Tongue (tissue), 2 donors: Measurements from ENCODE around the gene MEF2A. TPM values are rescaled to one million over a fixed set of nuclear protein-coding genes. Genes with fewer than 3 reads are reported as not detected.

Experiments
- DNase-seq: peaks from one replicate; pipeline ENCODE4 v3.0.0-alpha.2; 2015
- total RNA-seq: library from RNA; depleted of rRNA; stranded (reverse); fragments of >200 nt; gene quantifications from one replicate; pipeline ENCODE4 v1.2.3, GENCODE V29; 2014

MEF2A gene
- total RNA-seq, 1 donor from 2014 or later = 166 TPM

DNA sequence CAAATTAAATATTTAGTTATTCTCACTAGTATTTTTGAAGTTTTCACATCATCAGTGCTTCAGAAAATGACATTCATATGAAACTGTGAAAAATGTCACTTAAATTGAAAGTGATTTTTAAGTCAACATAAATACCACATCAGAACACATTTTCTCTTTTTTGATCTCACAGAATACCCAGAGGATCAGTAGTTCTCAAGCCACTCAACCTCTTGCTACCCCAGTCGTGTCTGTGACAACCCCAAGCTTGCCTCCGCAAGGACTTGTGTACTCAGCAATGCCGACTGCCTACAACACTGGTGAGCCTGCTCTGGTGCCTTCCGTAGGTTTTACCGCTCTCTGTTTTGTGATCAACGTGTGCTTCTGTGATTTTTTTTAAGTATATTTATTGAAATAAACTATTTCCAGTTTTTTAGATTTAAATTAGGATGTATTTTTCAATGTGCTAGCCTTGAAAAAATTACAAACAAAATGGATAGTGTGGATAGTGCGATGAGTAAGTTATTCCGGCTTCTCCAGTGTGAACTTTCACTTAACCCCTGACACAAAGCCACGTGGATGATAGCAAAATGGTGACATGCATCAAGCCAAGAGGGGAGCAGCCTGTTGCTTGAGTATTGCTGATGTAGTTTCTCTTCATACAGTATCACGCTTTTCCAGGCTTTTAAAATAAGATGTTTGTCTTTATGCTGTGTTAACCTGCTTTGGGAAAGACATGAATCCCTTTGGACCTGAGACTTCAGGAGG is 140.9 kb downstream of the MEF2A start:
- no peak for DNase-seq

DNA sequence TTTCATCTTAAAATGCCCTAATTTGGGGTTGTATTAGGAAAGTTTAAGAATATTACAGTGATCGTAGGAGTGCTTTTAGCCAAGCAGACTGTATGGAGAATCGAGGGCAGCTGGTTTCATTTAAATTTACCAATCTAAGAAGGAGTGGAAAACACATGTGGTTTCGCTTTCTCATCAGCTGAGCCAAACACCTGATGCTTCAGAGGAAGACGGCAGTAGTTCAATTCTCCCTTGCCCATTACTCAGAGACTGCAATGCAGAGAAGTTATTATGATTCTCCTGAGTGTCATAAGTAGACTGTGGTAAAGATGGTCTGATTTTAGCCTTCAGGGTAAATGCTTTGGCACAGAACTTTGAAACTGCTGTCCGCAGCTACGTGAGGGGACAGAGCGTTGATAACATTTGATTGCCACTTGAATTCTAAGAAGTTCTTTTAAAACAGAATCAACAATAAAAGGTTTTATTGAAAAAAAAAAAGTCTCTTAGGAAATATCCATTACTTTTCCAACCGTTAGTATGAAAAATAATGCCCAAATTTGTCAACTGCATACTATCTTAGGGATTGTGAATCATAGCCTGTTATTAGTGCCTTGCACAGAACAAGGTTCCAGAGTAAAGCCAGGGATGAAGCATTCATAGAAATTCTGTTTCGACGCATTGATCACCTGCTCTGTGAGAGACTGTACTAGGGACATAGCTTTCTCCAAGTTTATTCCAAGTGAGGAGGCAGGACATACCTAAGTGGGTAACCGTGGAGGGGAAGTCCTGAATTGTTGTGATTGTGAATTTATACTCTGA is 141.9 kb downstream of the MEF2A start:
- DNase-seq = peak; percentile 64

DNA sequence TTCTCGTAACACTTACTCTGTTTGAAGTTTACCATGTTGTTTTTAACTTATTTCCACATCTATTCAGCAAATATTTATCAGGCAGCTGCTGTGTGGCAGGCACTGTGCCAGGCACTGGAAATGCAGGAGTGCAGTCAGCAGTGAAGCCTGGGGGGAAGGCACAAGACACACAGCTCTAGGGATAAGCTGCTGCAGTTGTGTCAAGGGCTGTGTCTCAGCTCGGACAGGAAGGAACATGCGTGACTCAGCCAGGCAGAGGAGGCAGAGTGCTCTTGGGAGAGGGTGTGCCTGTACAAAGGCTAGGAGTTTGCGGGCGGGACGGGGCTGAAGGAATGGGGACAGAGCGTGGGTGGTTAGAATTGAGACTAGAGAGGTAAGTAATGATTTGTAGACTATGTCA is 142.8 kb downstream of the MEF2A start:
- DNase-seq = peak; percentile 67

DNA sequence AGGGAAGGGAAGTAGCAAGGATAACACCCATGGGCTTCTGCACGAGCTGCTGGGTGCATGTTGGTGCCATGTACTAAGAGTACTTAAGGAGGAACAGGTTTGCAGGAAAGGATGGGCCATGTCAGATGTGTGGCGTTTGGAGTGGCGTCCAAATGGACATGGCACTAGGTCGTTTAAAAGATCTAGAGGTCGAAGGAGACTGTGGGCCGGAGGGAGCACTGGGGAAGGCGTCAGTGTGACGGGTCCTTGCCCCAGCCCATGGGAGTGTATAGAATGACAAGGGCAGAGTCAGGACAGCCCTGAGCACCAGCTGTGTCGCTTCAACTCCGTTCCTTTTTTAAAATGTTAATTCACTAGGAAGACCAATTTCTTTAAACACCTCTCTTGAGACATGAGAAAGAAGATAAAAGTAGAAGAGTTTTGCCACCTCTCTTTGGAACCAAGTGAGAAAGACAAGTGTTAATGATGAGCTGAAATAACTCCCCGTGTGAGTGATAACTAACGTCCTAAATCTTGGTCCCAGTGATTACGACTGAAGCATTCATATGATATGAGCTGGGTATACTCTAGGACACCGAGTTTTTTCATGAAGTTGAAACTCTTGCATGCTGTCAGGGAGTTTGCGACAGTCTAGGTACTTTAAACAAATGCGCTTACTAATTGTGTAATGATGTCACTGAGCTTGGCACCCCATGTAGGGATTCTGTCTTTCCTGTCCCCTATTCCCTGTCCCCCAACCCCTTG is 143.6 kb downstream of the MEF2A start:
- no peak for DNase-seq

DNA sequence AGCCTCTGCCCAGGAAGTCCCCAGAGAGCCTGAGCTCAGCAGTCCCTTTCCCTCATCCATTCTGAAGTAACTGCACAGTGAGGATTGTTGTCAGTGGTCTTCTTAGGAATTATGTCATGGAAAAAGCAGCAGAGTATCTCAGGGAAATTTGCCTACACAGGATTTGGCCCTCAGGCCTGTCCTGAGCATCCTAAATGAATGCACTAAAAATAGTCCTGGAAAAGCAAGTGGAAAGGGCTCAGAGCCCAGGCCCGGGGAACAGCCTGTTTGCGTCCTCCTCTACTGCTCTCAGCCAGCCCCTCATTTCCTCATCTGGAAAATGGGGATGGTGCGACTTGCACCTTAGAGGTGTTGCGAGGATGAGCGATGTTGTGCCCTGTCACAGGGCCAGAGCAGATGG is 145.8 kb downstream of the MEF2A start:
- DNase-seq = peak; percentile 50

DNA sequence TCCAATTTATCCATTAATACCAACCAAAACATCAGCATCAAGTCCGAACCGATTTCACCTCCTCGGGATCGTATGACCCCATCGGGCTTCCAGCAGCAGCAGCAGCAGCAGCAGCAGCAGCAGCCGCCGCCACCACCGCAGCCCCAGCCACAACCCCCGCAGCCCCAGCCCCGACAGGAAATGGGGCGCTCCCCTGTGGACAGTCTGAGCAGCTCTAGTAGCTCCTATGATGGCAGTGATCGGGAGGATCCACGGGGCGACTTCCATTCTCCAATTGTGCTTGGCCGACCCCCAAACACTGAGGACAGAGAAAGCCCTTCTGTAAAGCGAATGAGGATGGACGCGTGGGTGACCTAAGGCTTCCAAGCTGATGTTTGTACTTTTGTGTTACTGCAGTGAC is 146.6 kb downstream of the MEF2A start:
- DNase-seq = no peak

DNA sequence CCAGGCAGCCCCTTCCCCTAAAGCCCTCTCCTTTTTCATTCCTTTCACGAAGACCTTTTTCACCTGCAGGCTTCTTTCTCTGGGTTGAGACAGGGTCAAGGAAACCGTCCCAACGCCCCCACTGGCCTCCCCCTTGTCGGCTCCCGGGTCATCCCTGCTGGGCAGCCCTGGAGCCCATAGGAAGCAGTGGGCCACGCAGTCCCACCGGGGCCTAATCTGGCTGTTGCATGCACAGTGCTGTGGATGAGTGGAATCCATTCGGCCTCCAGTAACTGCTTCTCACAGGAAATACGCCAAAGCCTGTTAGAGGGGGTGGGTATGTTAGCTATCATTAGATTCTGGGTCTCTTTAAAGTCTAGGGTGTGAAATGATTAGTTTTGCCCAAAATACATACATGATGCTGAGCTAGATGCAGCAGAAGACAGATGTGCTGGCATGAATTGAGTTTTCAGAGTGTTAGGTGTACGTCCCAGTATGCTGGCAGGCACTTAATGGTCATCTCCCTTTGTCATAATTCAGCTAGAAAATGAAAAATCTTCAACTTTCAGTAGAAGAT is 150.8 kb downstream of the MEF2A start:
- DNase-seq = no peak

DNA sequence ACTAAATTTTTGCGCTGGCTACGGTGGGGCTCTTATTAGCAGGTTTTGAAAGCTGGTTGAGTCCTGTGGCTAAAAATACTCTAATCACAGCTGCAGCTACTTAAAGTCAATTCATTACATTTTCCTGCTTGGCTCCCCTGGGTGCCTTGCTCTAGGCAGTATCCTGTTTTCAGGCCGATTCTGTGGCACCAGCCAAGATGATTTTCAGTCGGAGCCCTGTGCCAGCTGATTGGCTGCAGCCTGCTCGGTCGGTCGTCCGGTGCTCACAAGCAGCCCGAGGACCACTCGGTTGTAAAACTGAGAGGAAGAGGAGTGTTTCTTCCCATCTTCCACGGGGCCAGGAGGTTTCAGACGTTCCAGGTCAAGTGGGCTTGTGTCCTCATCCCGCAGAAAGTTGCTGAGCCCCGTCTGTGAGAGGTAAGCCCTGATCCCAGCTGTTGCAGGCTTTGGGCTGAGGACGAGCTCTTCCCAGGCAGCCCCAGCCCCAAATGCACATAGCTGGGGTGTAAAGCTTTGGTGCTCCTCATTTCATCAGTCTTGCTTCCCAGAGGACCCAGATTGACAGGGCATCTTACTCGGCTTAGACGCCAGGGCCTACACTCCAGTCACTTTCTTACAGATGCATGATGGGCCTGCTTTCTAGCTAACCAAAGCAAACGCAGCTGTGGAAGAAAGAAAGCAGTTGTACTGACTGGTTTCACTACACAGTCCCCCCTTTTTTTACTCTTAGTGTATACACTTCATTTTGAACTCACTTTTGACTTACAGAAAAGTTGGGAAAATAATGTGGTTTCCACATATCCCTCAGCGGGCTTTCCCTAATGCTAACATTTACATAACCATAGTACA is 151.6 kb downstream of the MEF2A start:
- DNase-seq = peak; percentile 85

DNA sequence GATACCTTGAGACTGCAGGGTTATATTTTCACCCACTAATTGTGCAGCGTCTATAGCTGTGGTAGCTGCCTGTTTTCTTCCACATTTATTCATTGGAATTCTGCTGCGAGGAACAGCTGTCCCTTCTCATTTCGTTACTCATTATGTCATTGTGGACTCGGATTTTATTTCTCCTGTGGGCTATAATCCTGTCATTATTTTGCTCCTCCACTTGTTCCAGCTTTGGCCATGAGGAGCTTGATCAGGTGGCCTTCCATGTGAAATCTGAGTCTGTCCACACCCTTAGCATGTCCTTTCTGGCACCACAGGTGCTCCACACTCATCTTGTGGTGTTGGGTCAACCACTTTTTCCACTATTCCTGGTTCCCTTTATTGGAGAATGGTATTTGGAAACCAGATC is 152.6 kb downstream of the MEF2A start:
- DNase-seq = peak; percentile 70

DNA sequence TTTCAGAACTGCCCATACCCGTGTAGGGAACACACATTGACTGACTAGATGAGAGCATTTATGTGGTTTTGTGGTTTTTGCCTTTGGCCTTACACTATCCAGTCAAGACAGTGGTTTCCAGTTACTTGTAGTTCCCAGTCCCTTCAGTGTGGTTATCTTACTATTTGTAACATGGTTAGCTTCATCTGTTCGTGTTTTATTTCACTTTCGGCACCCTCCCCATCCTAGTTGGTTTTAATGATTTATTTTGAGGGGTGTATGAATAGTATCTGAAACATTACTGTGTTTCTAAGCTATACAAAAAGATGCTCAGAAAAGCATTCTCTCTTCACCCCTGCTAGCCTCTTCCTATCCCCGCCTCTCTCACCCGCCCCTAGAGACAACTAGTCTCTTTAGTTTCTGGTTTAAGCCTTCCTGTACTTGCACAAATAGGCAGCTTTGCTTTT is 153.3 kb downstream of the MEF2A start:
- no peak for DNase-seq

DNA sequence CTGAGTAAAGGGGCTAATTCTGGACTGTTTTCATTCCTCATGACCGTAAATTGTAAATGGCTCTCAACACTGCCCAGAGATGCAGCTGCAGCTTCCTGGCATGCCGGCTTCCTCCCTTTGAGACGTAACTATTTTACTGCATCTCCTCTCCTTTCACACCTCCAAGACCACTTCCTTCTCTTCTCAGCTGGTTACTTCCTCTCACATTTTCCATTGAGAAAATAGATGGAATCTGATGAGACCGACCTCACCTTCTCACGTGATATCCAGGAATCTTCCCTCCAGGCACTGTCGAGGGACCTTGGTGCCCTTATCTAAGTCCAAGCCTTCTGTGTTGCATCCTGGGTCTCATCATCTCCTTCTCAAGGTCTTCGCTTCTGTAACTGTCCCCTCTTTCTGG is 154.7 kb downstream of the MEF2A start:
- DNase-seq = no peak

DNA sequence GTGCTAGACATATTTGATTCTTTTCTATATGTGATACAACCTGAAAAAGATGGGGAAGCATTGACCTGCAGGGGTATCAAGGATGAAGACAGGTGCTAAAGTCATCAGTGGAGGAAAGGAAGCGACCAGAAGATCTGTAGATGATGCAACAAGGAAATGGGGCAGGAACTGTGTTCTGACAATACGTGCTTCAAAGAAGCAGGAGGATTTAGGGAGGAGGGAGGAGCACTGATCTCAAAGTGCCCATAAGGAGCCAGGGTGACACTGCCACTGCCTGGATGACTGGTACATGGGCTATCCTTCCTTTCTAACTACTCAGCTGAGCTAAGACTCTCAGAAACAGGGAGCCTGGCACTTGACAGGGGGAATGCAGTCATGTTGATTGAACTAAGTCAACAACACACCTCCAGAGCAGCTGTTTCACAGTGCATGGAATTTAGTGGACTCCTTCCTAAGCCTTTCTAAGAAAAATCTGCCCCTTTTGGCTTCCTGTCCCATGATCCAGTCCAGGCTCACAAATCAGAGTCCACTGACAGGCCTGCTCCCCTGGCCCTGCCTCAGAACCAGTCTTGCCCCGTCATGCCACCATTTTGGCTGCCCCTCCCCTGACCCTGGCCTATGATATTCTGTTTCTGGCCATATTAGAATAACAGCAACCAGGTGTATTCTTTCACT is 155.5 kb downstream of the MEF2A start:
- DNase-seq = no peak

DNA sequence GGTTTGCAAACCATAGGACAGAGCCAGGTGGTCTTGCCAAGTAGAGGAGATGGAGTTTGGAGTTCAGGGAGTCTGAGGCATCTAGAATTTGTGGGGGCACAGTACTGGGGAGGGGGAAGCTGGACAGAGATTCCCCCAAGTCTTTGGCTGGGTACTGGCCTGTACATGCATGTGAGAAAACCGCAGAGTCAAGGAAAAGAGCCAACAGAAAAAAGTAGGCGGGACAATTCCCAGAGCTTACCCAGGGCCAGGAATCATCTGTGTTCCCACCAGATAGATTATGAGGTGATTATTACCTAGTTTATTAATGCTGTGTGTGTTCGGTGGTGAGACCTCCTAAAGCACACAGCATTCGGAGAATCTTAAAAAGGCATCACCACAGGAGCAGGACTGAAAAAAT is 156.1 kb downstream of the MEF2A start:
- no peak for DNase-seq

DNA sequence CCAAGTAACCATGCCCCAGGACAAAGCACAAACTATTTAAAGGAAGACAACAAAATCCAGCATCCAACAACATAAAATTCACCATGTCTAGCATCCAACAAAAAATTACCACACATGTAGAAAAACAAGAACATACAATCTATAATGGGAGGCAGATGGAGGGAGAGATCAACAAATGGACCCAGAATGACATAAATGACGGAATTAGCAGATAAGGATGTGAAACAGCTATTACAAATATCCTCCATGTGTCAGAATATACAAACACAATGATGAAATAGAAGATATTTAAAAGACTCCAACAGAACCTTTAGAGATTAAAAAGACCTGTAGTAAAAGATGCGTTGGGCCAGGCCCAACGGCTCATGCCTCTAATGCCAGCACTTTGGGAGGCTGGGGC is 156.6 kb downstream of the MEF2A start:
- no peak for DNase-seq

DNA sequence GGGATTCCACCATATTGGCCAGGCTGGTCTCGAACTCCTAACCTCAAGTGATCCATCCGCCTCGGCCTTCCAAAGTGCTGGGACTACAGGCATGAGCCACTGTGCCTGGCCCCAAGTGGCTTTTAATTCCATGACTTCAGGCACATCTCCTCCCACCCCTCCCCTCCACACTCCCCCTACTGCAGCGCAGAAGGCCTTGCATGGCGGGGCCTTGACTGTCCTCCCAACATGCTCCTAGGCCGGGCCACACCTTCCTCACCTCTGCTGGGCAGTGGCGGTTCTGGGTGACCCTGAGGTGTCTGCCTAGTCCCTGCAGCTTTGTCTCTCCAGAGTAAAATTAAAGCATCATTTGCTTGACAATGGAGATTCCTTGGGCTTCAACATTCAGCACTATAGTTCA is 160.5 kb downstream of the MEF2A start:
- DNase-seq = no peak

DNA sequence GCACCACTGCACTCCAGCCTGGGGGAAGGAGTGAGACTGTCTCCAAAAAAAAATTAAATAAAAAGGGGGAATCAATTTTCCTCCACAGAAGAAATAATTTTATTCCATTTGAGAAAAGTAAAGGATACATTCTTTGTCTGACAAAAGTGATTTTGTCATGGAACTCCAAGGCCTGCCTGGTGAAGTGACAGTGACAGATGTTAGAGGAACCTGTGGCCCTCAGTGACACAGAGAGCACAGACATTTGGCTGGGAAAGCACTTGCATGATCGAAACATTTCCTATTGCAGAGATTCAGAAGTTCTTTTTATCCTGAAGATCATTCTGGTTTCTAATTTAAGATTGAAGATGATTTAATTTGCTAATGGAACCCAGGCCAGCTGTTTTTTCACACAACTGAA is 161.5 kb downstream of the MEF2A start:
- DNase-seq = no peak

DNA sequence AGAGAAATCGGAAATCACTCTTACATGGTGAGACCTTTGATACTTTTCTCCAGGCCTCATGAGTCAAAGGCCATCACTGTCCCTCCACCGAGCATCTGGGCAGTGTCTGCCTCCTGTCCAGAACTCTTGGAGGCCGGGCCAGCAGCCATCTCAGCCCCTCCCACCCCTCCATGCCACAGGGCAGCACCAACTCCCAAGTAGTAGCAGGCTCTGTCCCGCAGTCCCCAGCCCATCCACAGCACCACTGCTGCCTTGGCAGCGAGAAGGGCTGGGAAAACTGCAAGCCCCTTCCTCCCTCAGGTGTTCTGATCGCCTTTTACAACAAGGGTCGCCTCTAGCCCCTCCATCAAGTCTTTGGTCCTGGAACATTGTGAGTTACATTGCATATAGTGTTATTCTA is 161.9 kb downstream of the MEF2A start:
- no peak for DNase-seq

DNA sequence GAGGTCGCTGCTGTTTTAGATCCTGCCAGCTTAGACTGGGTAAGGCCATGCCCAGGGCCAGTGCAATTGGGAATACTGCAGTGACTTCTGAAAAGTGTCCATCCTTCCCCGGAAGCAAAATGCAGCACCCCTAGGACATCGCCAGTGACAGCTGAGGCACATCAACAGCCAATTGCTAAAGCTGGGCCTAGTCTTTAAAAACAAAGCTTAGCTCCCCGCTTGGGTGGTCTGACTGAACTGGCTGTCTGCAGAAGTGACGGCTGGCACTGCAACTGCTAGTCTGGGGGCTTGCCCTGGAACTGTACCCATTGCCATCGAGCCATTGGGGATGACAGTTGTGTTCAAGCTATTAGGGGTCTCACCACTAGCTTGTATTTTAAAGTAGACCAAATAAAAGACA is 163.1 kb downstream of the MEF2A start:
- peak; percentile 51 for DNase-seq

DNA sequence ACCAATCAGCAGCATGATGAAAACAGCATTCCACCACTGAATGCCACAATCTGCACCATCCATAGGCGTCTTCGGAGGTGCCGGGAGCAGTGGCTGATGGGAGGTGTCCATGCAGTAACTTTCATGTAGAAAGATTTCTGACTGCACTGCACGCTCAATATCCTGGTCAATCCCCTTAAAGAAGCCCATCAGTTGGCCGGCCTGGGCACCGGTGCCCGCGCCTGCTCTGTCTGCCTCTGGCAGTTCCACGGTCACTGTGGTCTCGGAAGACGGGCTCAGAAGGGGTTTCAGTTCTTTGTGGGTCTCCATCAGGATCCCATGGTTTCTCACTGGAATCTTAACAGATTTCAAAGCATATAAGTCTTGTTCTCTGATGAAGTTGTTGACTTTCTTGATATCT is 163.5 kb downstream of the MEF2A start:
- no peak for DNase-seq

DNA sequence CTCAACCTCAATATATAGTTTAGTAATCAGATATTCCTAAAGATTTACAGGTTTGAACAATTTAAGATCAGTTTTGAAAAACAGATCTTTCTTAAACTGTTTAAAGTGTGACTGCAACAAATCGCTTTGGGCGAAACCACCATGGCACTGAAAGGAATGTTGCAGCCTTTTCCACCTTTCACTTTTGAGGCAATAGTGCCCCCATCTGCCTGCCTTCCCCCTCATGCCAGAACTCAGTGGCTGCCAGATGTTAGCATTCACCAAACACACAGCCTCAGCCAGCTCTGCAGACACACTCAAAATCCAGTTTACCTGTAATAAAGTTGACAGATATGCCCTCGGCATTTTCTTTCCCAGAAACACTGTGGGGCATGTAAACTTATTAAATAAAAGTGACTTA is 164.1 kb downstream of the MEF2A start:
- DNase-seq = peak; percentile 84
